IMR-90 (cell line): ENCODE results near the gene VSTM5. TPM values are rescaled to one million over a fixed set of nuclear protein-coding genes. Genes with fewer than 3 reads are reported as not detected.

Experiments used
- ATAC-seq: fragments of 200-7000 bp; cut with Tn5 transposase; 2 replicates; pipeline ENCODE4 v1.9.1; 2020; ENCODE audit warnings: low read depth, mild to moderate bottlenecking, moderate library complexity
- BruUV-seq: library from RNA; stranded (reverse); fragments of 400-500 nt; replicated peaks from 2 replicates; lab custom pipeline; 2021; lab: Mats Ljungman, UMichigan
- CTCF ChIA-PET: fragments of 300-600 bp; formaldehyde crosslinking; extraction: SDS; loops from one replicate; lab custom pipeline; 2021; ENCODE audit warnings: antibody characterized with exemption; lab: Yijun Ruan, JAX
- POLR2A ChIA-PET: fragments of 300-600 bp; sonication (Branson Sonifier 250); formaldehyde crosslinking; loops from one replicate; lab custom pipeline; 2022; ENCODE audit warnings: antibody characterized with exemption; ENCODE audit not compliant: unreplicated experiment; lab: Charles Lee
- DNase-seq: peaks from one replicate; pipeline ENCODE4 v3.0.0; 2013
- H2AFZ ChIP-seq: replicated peaks from 2 replicates; pipeline ENCODE3; 2013; ENCODE audit warnings: low read length, mild to moderate bottlenecking; ENCODE audit not compliant: poor library complexity
- H2AK5ac ChIP-seq: 2 replicates; pipeline ENCODE4 v1.6.1; 2013; ENCODE audit warnings: low read depth, low read length, inconsistent platforms
- H2AK9ac ChIP-seq: replicated peaks from 2 replicates; pipeline ENCODE3; 2013; ENCODE audit warnings: mild to moderate bottlenecking, low read depth, low read length, moderate library complexity; ENCODE audit not compliant: poor library complexity
- H2BK120ac ChIP-seq: 2 replicates; pipeline ENCODE4 v1.6.1; 2013; ENCODE audit warnings: low read depth, low read length, inconsistent platforms
- H2BK15ac ChIP-seq: 3 replicates; pipeline ENCODE4 v1.6.1; 2013; ENCODE audit warnings: low read depth, low read length, inconsistent platforms
- H2BK20ac ChIP-seq: 2 replicates; pipeline ENCODE4 v1.6.1; 2013; ENCODE audit warnings: low read depth, mild to moderate bottlenecking, inconsistent platforms, low read length, moderate library complexity
- H2BK5ac ChIP-seq: 2 replicates; pipeline ENCODE4 v1.6.1; 2013; ENCODE audit warnings: mild to moderate bottlenecking, low read depth, low read length, inconsistent platforms; ENCODE audit not compliant: poor library complexity, severe bottlenecking
- H3K14ac ChIP-seq: replicated peaks from 2 replicates; pipeline ENCODE4 v1.6.1; 2013; ENCODE audit warnings: low read depth, low read length, inconsistent platforms
- H3K18ac ChIP-seq: 2 replicates; pipeline ENCODE4 v1.6.1; 2013; ENCODE audit warnings: low read depth, low read length, control low read depth
- H3K23ac ChIP-seq: 2 replicates; pipeline ENCODE4 v1.6.1; 2013; ENCODE audit warnings: low read depth, low read length, inconsistent platforms
- H3K27ac ChIP-seq: 2 replicates; pipeline ENCODE4 v1.5.1; 2013; ENCODE audit warnings: mild to moderate bottlenecking, control low read depth, low read length; ENCODE audit not compliant: insufficient read depth
- H3K27me3 ChIP-seq: 2 replicates; pipeline ENCODE4 v1.6.1; 2013; ENCODE audit warnings: low read length; ENCODE audit not compliant: control insufficient read depth, insufficient read depth
- H3K36me3 ChIP-seq: 2 replicates; pipeline ENCODE4 v1.6.1; 2013; ENCODE audit warnings: low read length, mixed read lengths; ENCODE audit not compliant: control insufficient read depth, insufficient read depth
- H3K4ac ChIP-seq: 2 replicates; pipeline ENCODE4 v1.6.1; 2013; ENCODE audit warnings: low read depth, low read length, inconsistent platforms
- H3K4me1 ChIP-seq: 2 replicates; pipeline ENCODE4 v1.6.1; 2013; ENCODE audit warnings: low read length, mixed read lengths; ENCODE audit not compliant: control insufficient read depth, insufficient read depth
- H3K4me2 ChIP-seq: 2 replicates; pipeline ENCODE4 v1.6.1; 2013; ENCODE audit warnings: low read depth, mild to moderate bottlenecking, control low read depth, low read length, moderate library complexity
- H3K4me3 ChIP-seq: 2 replicates; pipeline ENCODE4 v1.5.1; 2013; ENCODE audit warnings: low read depth, mild to moderate bottlenecking, control low read depth, low read length, moderate library complexity; ENCODE audit not compliant: insufficient read depth
- H3K56ac ChIP-seq: 2 replicates; pipeline ENCODE4 v1.6.1; 2013; ENCODE audit warnings: low read length, inconsistent platforms; ENCODE audit not compliant: insufficient read depth; ENCODE audit errors: extremely low read depth
- H3K79me1 ChIP-seq, 2 experiments: 2 replicates each; pipeline ENCODE4 v1.6.1; 2013; ENCODE audit warnings: low read length in 2 of 2, inconsistent platforms in 1 of 2, low read depth in 1 of 2
- H3K9ac ChIP-seq: 2 replicates; pipeline ENCODE4 v1.6.1; 2013; ENCODE audit warnings: low read depth, low read length, control low read depth
- H3K9me1 ChIP-seq: 2 replicates; pipeline ENCODE4 v1.6.1; 2013; ENCODE audit warnings: low read length, inconsistent platforms; ENCODE audit not compliant: insufficient read depth
- H3K9me3 ChIP-seq: 2 replicates; pipeline ENCODE4 v1.6.1; 2013; ENCODE audit warnings: low read length; ENCODE audit not compliant: control insufficient read depth, insufficient read depth
- H4K20me1 ChIP-seq: 2 replicates; pipeline ENCODE4 v1.6.1; 2013; ENCODE audit warnings: low read length, inconsistent platforms; ENCODE audit not compliant: insufficient read depth
- H4K5ac ChIP-seq: 2 replicates; pipeline ENCODE4 v1.6.1; 2013; ENCODE audit warnings: mild to moderate bottlenecking, low read depth, low read length, control low read depth
- H4K8ac ChIP-seq, 2 experiments: 2 replicates each; pipeline ENCODE4 v1.6.1; 2013; ENCODE audit warnings: low read depth in 2 of 2, low read length in 2 of 2, control low read depth in 1 of 2, inconsistent platforms in 1 of 2
- H4K91ac ChIP-seq: 2 replicates; pipeline ENCODE4 v1.6.1; 2013; ENCODE audit warnings: low read depth, low read length, inconsistent platforms; ENCODE audit not compliant: insufficient read depth
- BHLHE40 ChIP-seq: fragments of 150-350 bp; IDR thresholded peaks from 2 replicates; pipeline ENCODE4 v1.6.1; 2016; ENCODE audit warnings: mild to moderate bottlenecking, low read depth, low read length
- CEBPB ChIP-seq: IDR thresholded peaks from 2 replicates; pipeline ENCODE4 v1.6.1; 2012; ENCODE audit warnings: low read depth, low read length, improper control_type of control experiment
- CHD1 ChIP-seq: IDR thresholded peaks from 2 replicates; pipeline ENCODE4 v1.6.1; 2012; ENCODE audit warnings: low read depth, low read length, improper control_type of control experiment
- ELK1 ChIP-seq: fragments of 150-350 bp; IDR thresholded peaks from 2 replicates; pipeline ENCODE4 v1.6.1; 2016; ENCODE audit warnings: low read depth, mild to moderate bottlenecking, low read length, moderate library complexity, borderline replicate concordance
- FOS ChIP-seq: fragments of 150-350 bp; IDR thresholded peaks from 2 replicates; pipeline ENCODE4 v1.6.1; 2016; ENCODE audit warnings: low read depth, low read length
- MAFK ChIP-seq: IDR thresholded peaks from 2 replicates; pipeline ENCODE4 v1.6.1; 2012; ENCODE audit warnings: low read depth, low read length, improper control_type of control experiment
- MAZ ChIP-seq: IDR thresholded peaks from 2 replicates; pipeline ENCODE4 v1.6.1; 2012; ENCODE audit warnings: low read depth, mild to moderate bottlenecking, low read length, improper control_type of control experiment, moderate library complexity, borderline replicate concordance
- MXI1 ChIP-seq: IDR thresholded peaks from 2 replicates; pipeline ENCODE4 v1.6.1; 2012; ENCODE audit warnings: low read depth, mild to moderate bottlenecking, low read length, moderate library complexity, borderline replicate concordance
- NFE2L2 ChIP-seq: fragments of 150-350 bp; IDR thresholded peaks from 2 replicates; pipeline ENCODE4 v1.6.1; 2016; ENCODE audit warnings: low read depth, mild to moderate bottlenecking, low read length
- RAD21 ChIP-seq: IDR thresholded peaks from 2 replicates; pipeline ENCODE4 v1.6.1; 2012; ENCODE audit warnings: low read length, improper control_type of control experiment
- RCOR1 ChIP-seq: IDR thresholded peaks from 2 replicates; pipeline ENCODE4 v1.6.1; 2012; ENCODE audit warnings: mild to moderate bottlenecking, low read length, improper control_type of control experiment; ENCODE audit not compliant: insufficient replicate concordance
- RFX5 ChIP-seq: IDR thresholded peaks from 2 replicates; pipeline ENCODE4 v1.8.0; 2012; ENCODE audit warnings: low read depth, mild to moderate bottlenecking, low read length, moderate library complexity
- SMC3 ChIP-seq: fragments of 150-350 bp; IDR thresholded peaks from 2 replicates; pipeline ENCODE4 v1.6.1; 2016; ENCODE audit warnings: low read depth, mild to moderate bottlenecking, antibody characterized with exemption, low read length, moderate library complexity
- USF2 ChIP-seq: fragments of 150-350 bp; IDR thresholded peaks from 2 replicates; pipeline ENCODE4 v1.6.1; 2017; ENCODE audit warnings: mild to moderate bottlenecking, antibody characterized with exemption, low read length, low read depth
- WGBS, 2 experiments: methylation state at CpG; one replicate each; pipeline versions ENCODE4 v1.1.5 to v1.1.7; 2013; ENCODE audit warnings: missing lambda C conversion rate in 2 of 2; ENCODE audit not compliant: insufficient read length in 1 of 2; ENCODE audit errors: extremely low coverage in 2 of 2; 5-methylcytosine and 5-hydroxymethylcytosine counted together
- dilution Hi-C: fragments of 300-500 bp; cut with HindIII; formaldehyde crosslinking; loops from one replicate; pipeline ENCODE4 v1.14.3; 2018; ENCODE audit warnings: low sequenced_read_pairs; ENCODE audit not compliant: unreplicated experiment
- in situ Hi-C: fragments of 300-500 bp; cut with MboI; formaldehyde crosslinking; loops from 3 replicates; pipeline ENCODE4 v1.14.3; 2019; ENCODE audit warnings: low sequenced_read_pairs, inconsistent platforms, mixed read lengths
- intact Hi-C: fragments of 100-400 bp; cut with micrococcal nuclease; formaldehyde crosslinking; loops from 2 replicates; pipeline ENCODE4 v1.10.0; 2022
- polyA plus RNA-seq, 3 experiments: library from polyadenylated mRNA; depleted of rRNA; stranded (reverse); fragments of >200 nt; gene quantifications; 2 replicates each; pipeline ENCODE4 v1.2.3, GENCODE V29; 2012; ENCODE audit warnings: low replicate concordance in 1 of 3
- total RNA-seq: library from RNA; depleted of rRNA; stranded (reverse); fragments of >200 nt; gene quantifications from 2 replicates; pipeline ENCODE4 v1.2.3, GENCODE V29; 2012

Gene VSTM5
- total and polyA plus RNA-seq, 2 of the 4 experiments (the other 2 are of a cell fraction): 0.36 to 0.43 TPM

- no TSS peak for BruUV-seq
- Histone ChIP-seq H3K23ac (no peak overlapping the region), H2BK20ac (peak overlapping the region; percentile 90), H4K8ac (peak overlapping the region; percentile 44 to 88; a peak in 3 of 4 replicates), H2AK5ac (peak overlapping the region; percentile 82; the same call in 1 of the 2 replicates), H3K36me3 (no peaks in the 10 kb centered on the region), H2BK15ac (peak overlapping the region; percentile 79; the same call in 1 of the 3 replicates), H3K79me1 (no peaks in the 10 kb centered on the region), H2BK120ac (peak overlapping the region; percentile 95), H3K4me3 (no peak overlapping the region), H3K4me1 (peaks cover 11% of the 10 kb centered on the region), H3K14ac (peak overlapping the region; percentile 95), H3K9me3 (no peaks in the 10 kb centered on the region), H3K27ac (peak overlapping the region; percentile 85), H3K56ac (no peak overlapping the region), H3K4ac (peak overlapping the region; percentile 88), H4K5ac (peak overlapping the region; percentile 96), H3K4me2 (peak overlapping the region; percentile 75), H3K18ac (peak overlapping the region; percentile 96), H2AK9ac (peak overlapping the region; percentile 87), H3K9ac (no peak overlapping the region), H4K20me1 (no peaks in the 10 kb centered on the region), H3K27me3 (no peaks in the 10 kb centered on the region), H2BK5ac (peak overlapping the region; percentile 50), H3K9me1 (peaks cover 7% of the 10 kb centered on the region; the same call in 1 of the 2 replicates), H2AFZ (peak overlapping the region; percentile 90), H4K91ac (peak overlapping the region; percentile 77)
- CTCF ChIA-PET: interaction anchor here (0.6 kb wide), 1 partner anchor 1108 kb away, joined by 3 read pairs; no protein-coding TSS in a partner anchor
- in situ Hi-C loops: no loop called here
- DNase-seq (peak; percentile 64), ATAC-seq (peak; percentile 71)
- intact Hi-C loops: no loop called here
- TF ChIP-seq BHLHE40 (no peak), MAZ (no peak), RFX5 (no peak), RAD21 (no peak), NFE2L2 (no peak), FOS (no peak), CHD1 (no peak), CEBPB (no peak), MAFK (no peak), RCOR1 (no peak), USF2 (no peak), SMC3 (no peak), ELK1 (no peak), MXI1 (no peak)
- dilution Hi-C loops: no loop called here
- POLR2A ChIA-PET: no interaction called here
- WGBS, 2 experiments: no CpG with 5 or more reads among the region's 2 CpGs
These were observed 4.0 kb downstream of the VSTM5 start for GRCh38 chr11:93846411-93846810.
